Retinal pigment epithelial cell (primary cell): ENCODE measurements around the gene CD200R1.

ENCODE experiments used
- DNase-seq: peaks from one replicate; pipeline ENCODE4 v3.0.0-alpha.2; 2010; ENCODE audit warnings: low read depth
- H3K4me3 ChIP-seq: 2 replicates; pipeline ENCODE4 v1.5.1; 2011; ENCODE audit warnings: mild to moderate bottlenecking, low read length, control low read depth, moderate library complexity
- CTCF ChIP-seq: conservative IDR thresholded peaks from 2 replicates; pipeline ENCODE4 v1.5.1; 2011; ENCODE audit warnings: low read depth, low read length, control low read depth, inconsistent platforms

The CD200R1 gene

DNA sequence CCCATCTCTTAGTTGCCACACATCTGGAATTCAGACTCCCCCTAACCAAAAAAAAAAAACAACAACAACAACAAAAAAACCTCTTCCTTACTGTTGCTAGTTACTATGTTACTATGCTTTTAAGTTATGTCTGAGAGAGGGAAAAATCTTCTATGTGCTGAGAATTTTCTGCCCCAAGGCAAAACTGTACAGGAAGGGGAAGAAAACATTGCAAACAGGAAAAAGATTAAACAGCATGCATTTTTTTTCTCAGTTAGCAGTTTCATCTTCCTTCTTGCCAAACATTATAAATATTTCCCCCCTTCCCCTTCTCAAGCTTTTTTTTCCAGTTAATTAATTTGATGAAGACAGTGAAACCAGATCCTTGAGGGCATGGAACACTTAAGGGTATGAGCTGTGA, 1.1 kb upstream of the CD200R1 start:
- DNase-seq = no peak
- H3K4me3 ChIP-seq = no peak overlapping the region
- no peak for TF ChIP-seq CTCF

GRCh38 chr3:112974178-112974517, 755 bp downstream of the CD200R1 start:
- H3K4me3 ChIP-seq = no peak overlapping the region

DNA sequence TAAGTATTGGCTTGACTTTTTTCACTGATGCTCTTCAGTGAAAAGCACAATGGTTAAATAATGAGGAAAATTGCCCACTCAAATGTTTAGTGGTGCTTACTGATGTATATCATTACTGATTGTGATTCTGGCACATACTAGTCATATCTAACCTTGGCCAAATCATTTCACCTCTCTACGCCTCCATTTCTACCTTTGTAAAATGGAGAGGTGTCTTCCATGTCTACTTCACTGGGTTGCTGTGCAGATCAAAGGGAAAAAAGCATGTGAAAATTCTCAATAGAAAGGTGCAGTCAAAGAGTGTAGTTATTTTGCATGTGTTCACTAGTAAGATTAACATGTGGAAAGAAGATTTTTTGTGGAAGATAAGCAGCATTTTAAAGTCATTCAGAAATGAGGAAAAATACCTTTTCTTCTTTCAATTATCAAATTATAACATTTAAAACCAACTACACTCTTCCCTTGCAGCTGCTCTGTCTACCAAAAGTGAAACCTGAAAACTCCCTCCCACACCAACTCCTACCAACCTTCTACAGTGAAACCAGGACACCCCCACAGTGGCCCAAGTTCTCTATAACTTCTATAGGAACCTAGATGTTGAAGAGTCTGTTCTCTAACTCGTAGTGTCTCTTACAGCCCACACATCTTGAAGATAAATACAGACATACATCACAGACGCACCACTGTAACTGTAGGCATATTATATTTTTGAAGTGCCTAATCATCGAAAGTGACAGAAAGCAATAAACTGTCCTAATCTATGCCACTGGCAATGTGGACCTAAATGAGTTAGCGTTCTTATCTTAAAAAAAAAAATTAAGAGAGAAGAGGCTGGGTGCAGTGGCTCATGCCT, 1.4 kb downstream of the CD200R1 start:
- TF ChIP-seq CTCF = no peak
- H3K4me3 ChIP-seq = no peak overlapping the region
- no peak for DNase-seq

More at GRCh38 chr3:112974178-112974517, 755 bp downstream of the CD200R1 start:
- no peak for DNase-seq
- no peak for TF ChIP-seq CTCF

- DNase-seq = no peak
- H3K4me3 ChIP-seq = no peak overlapping the region
- TF ChIP-seq CTCF = no peak
These were observed 2.7 kb downstream of the CD200R1 start for GRCh38 chr3:112972158-112972557.

- TF ChIP-seq CTCF = no peak
These were observed 7.1 kb downstream of the CD200R1 start for GRCh38 chr3:112967828-112968227.

DNA sequence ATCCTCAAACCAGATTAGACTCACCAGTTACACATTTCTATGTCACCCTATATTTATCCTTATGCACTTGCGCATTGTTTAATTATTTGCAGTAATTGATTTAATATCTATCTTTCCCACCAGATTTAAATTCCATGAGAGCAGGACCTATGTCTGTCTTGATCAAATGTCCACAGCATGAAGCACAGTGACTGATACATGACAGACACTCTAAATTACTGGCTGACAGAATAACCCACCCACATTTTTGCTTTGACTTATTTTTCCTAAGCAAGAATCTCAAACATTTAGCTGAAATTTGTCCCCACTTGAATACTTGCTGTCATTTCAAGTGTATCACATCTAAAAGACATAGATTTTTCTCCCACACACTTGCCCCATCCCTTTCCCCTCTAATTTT, 7.5 kb downstream of the CD200R1 start:
- H3K4me3 ChIP-seq = no peak overlapping the region
- no peak for DNase-seq
- TF ChIP-seq CTCF = no peak

More at GRCh38 chr3:112967828-112968227, 7.1 kb downstream of the CD200R1 start:
- no peak for DNase-seq
- no peak overlapping the region for H3K4me3 ChIP-seq

DNA sequence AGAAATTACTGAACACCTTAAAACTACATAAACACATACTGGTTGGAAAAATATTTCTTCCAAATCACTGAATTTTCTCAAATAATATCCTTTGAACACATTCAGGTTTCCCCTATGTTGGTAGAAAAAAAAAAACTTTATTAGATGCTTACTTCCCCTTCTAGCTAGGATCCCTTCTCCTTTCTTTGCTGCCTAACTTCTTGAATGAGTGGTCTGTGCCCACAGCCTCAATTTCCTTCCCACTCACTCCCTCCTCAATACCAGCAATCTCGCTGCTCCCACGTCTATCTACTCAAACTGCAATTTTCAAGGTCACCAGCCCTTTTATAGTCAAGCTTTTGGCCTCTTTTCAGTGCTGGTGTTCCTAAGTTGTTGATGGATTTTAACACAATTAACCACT, 8.3 kb downstream of the CD200R1 start:
- no peak overlapping the region for H3K4me3 ChIP-seq
- no peak for TF ChIP-seq CTCF
- DNase-seq = no peak
